ENCODE measurements around the gene PAPPA.

Gene PAPPA

GRCh38 chr9:116243708-116244107 lies 90.1 kb downstream of the PAPPA start (continued):
- TF ChIP-seq ZNF280C (tag by site-specific recombination; IDR thresholded peaks at IDR 0.05) (no peak), ZBTB17 (tag by site-specific recombination; IDR thresholded peaks at IDR 0.05) (no peak), ZNF433 (tag by site-specific recombination; IDR thresholded peaks at IDR 0.05; ENCODE audit: low read depth) (no peak), HOXD13 (CRISPR knock-in tag; IDR thresholded peaks at IDR 0.05; ENCODE audit: borderline replicate concordance) (no peak), ZNF521 (tag by site-specific recombination; IDR thresholded peaks at IDR 0.05) (no peak), ZNF510 (tag by site-specific recombination; IDR thresholded peaks at IDR 0.05; ENCODE audit: insufficient replicate concordance) (no peak), IKZF3 (tag by site-specific recombination; IDR thresholded peaks at IDR 0.05) (no peak)

GRCh38 chr9:116247284-116247683 lies 93.7 kb downstream of the PAPPA start:
- CTCF ChIA-PET: interaction anchor here (0.6 kb wide), 1 partner anchor 10 kb away, joined by 3 read pairs; no protein-coding TSS in a partner anchor

GRCh38 chr9:116247791-116248374 lies 94.3 kb downstream of the PAPPA start:
- CTCF ChIA-PET: interaction anchor here (0.6 kb wide), 2 partner anchors 11 to 35 kb away, joined by 3 read pairs; no protein-coding TSS in a partner anchor
- no peaks in the 10 kb centered on the region for H3K4me1 ChIP-seq (ENCODE audit: control insufficient read depth, insufficient read depth, low read length)
- no peak overlapping the region for H3K4me3 ChIP-seq (ENCODE audit: low read depth, low read length)
- TF ChIP-seq ZNF184 (tag by site-specific recombination; IDR thresholded peaks at IDR 0.05) (no peak), BCL11B (tag by site-specific recombination; IDR thresholded peaks at IDR 0.05; ENCODE audit: low read depth) (no peak), ZNF23 (tag by site-specific recombination; IDR thresholded peaks at IDR 0.05; ENCODE audit: borderline replicate concordance) (no peak), ZNF776 (tag by site-specific recombination; IDR thresholded peaks at IDR 0.05; ENCODE audit: borderline replicate concordance) (no peak), ZBTB48 (tag by site-specific recombination; IDR thresholded peaks at IDR 0.05) (no peak), ZNF37A (tag by site-specific recombination; IDR thresholded peaks at IDR 0.05) (no peak), ZNF433 (tag by site-specific recombination; IDR thresholded peaks at IDR 0.05; ENCODE audit: low read depth) (no peak), ZNF558 (tag by site-specific recombination; IDR thresholded peaks at IDR 0.05) (no peak), OSR2 (tag by site-specific recombination; IDR thresholded peaks at IDR 0.05) (no peak)
- POLR2A ChIA-PET: interaction anchor here (0.9 kb wide), 1 partner anchor 14 kb away, joined by 6 read pairs; no protein-coding TSS in a partner anchor
- H3K9me3 ChIP-seq (ENCODE audit: control insufficient read depth, insufficient read depth, low read depth, low read length): no peaks in the 10 kb centered on the region
- no peak overlapping the region for H3K27ac ChIP-seq (ENCODE audit: extremely low read depth, low read depth, low read length)
- no peaks in the 10 kb centered on the region for H3K36me3 ChIP-seq (ENCODE audit: control insufficient read depth in 2 of 2, insufficient read depth in 1 of 2, low read length in 2 of 2)

More at GRCh38 chr9:116247284-116247683, 93.7 kb downstream of the PAPPA start:
- H3K27ac ChIP-seq (ENCODE audit: extremely low read depth, low read depth, low read length): no peak overlapping the region
- TF ChIP-seq ZNF24 (tag by site-specific recombination; IDR thresholded peaks at IDR 0.05) (no peak), ZNF18 (tag by site-specific recombination; IDR thresholded peaks at IDR 0.05) (no peak), ZNF785 (tag by site-specific recombination; IDR thresholded peaks at IDR 0.05) (no peak), ZNF658 (tag by site-specific recombination; IDR thresholded peaks at IDR 0.05) (no peak), ZNF175 (tag by site-specific recombination; IDR thresholded peaks at IDR 0.05) (no peak), ZNF488 (tag by site-specific recombination; IDR thresholded peaks at IDR 0.05) (no peak), GLI2 (tag by site-specific recombination; IDR thresholded peaks at IDR 0.05; ENCODE audit: borderline replicate concordance, low read depth) (no peak)
- H3K4me1 ChIP-seq (ENCODE audit: control insufficient read depth, insufficient read depth, low read length): no peaks in the 10 kb centered on the region
- H3K4me3 ChIP-seq (ENCODE audit: low read depth, low read length): no peak overlapping the region
- no peaks in the 10 kb centered on the region for H3K9me3 ChIP-seq (ENCODE audit: control insufficient read depth, insufficient read depth, low read depth, low read length)
- H3K36me3 ChIP-seq (ENCODE audit: control insufficient read depth in 2 of 2, insufficient read depth in 1 of 2, low read length in 2 of 2): no peaks in the 10 kb centered on the region
- POLR2A ChIA-PET: interaction anchor here (0.6 kb wide), 1 partner anchor 15 kb away, joined by 3 read pairs; no protein-coding TSS in a partner anchor

Data from HEK293 (cell line).